ENCODE results near the gene SOWAHA.
A peak's percentile ranks its signal among the peaks of the same experiment; 100 is the strongest.

SOWAHA gene

DNA sequence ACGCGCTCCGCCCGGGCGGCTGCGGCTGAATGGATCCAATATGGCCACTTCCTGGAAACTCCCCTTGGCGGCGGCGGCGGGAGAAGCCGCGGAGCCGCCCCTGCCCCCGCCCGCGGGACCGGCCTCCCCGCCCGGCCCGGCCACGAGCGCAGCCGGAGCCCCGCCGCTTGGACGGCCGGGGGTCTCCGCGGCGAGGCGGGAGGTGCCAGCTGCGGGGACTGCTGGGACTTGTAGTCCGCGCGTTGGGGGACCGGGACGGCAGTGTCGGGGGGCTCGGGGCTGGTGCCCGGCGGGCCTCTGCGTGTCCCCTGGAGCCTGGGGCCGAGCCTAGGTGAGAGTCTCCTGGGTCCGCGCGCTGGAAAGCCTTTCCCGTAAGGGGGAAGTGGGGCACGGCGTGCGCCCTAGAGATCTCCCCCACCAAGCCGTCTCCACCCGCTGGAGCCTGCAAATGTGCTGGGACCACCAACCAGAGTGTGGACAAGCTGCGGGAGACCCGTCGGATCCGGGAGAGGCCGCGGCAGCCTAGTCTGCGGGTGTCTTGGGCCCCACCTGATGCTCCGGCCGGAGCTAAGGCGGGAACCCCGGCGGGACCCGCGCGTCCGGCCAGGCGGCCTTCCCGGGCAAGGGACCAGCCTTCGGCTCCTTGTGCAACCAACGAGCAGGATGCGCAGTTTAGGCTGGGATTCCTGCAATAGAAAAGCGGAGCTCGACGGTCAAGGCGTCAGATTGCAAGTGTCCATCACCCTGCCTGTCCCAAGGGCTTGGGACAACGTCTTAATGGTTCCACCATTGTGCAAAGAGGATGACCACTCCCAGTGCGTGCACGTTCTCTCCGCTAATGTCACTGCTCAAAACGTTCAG is 35.7 kb upstream of the SOWAHA start, which contains the start of gene SEPTIN8:
Gene SEPTIN8 (minus strand): TSS at position 31 of the 861 bp plus-strand sequence. CDS start 102 bp downstream, outside the sequence.
- DNase-seq (ENCODE audit: low read depth in 2 of 2), result peak; percentile 42 to 49
- peak within 1 kb of the TSS; percentile 64 to 92 for H3K4me3 ChIP-seq (replicated peaks in 1 of 2; ENCODE audit: low read depth in 2 of 2, low read length in 2 of 2)
- TF ChIP-seq, protein P1, sequence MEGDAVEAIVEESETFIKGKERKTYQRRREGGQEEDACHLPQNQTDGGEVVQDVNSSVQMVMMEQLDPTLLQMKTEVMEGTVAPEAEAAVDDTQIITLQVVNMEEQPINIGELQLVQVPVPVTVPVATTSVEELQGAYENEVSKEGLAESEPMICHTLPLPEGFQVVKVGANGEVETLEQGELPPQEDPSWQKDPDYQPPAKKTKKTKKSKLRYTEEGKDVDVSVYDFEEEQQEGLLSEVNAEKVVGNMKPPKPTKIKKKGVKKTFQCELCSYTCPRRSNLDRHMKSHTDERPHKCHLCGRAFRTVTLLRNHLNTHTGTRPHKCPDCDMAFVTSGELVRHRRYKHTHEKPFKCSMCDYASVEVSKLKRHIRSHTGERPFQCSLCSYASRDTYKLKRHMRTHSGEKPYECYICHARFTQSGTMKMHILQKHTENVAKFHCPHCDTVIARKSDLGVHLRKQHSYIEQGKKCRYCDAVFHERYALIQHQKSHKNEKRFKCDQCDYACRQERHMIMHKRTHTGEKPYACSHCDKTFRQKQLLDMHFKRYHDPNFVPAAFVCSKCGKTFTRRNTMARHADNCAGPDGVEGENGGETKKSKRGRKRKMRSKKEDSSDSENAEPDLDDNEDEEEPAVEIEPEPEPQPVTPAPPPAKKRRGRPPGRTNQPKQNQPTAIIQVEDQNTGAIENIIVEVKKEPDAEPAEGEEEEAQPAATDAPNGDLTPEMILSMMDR (IDR thresholded peaks at IDR 0.05; ENCODE audit: low read depth, low read length), result no peak

DNA sequence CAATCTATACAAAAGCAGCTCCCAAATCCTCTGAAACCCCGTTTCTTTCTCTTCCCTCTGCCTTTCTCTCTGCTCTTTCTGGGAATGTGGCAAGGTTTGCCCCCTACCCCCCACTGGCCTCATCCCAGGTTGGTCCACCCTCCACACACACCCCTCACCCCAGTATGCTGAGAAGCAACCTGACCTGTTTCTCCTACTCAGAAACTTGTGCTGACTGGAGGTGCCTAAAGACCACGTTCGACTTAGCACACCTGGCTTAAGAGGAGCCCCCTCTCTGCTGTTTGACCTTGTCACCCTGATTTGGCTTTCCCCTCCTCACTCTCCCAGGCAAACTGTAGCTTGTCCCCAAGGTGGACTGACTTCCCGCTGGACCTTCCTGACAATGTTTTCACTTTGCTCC is 35.0 kb upstream of the SOWAHA start:
- TF ChIP-seq, protein P1 (IDR thresholded peaks at IDR 0.05; ENCODE audit: low read depth, low read length), result no peak
- peak overlapping the region in 1 of 2 donors; percentile 64 for H3K4me3 ChIP-seq (replicated peaks in 1 of 2; ENCODE audit: low read depth in 2 of 2, low read length in 2 of 2)
- no peak for DNase-seq (ENCODE audit: low read depth in 2 of 2)

DNA sequence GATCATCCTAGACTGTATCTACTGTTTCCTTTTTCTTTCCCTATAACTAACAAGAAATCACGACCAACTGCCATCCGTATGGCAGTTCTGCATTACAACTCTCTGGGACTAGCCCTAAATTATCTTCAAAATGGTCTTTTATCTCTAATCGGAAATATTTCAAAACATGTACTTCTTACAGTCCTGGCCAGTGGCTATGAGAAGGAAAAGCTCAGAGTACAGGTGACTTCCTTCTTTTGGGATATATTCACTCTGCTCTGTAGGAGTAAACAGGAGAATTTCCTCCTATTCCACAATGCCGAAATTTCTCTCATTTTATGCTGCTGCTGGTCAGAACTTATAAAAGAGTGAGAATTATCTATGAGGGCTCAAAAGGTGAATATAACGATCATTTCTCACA is 34.2 kb upstream of the SOWAHA start:
- no peak for DNase-seq (ENCODE audit: low read depth in 2 of 2)
- no peak overlapping the region for H3K4me3 ChIP-seq (replicated peaks in 1 of 2; ENCODE audit: low read depth in 2 of 2, low read length in 2 of 2)
- TF ChIP-seq, protein P1 (IDR thresholded peaks at IDR 0.05; ENCODE audit: low read depth, low read length), result no peak

DNA sequence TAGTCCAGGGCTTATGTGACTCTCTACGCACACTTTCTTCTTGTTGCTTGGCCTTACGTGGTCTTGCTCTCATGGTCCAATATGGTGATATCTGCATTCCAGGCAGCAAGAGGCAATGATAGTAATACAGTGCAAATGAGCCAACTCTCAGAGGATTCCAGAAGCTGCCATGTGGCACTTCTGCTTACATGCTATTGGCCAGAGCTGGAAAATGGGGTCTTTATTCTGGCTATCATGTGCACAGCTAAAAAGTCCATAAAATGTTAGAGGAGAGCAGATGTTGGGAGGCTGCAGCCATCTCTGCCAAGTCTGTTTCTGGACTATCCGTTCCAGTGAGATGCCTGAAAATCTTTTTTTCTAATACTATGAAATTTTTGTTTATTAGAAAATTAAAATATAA is 33.1 kb upstream of the SOWAHA start:
- no peak overlapping the region for H3K4me3 ChIP-seq (replicated peaks in 1 of 2; ENCODE audit: low read depth in 2 of 2, low read length in 2 of 2)
- TF ChIP-seq, protein P1 (IDR thresholded peaks at IDR 0.05; ENCODE audit: low read depth, low read length), result no peak
- no peak for DNase-seq (ENCODE audit: low read depth in 2 of 2)

DNA sequence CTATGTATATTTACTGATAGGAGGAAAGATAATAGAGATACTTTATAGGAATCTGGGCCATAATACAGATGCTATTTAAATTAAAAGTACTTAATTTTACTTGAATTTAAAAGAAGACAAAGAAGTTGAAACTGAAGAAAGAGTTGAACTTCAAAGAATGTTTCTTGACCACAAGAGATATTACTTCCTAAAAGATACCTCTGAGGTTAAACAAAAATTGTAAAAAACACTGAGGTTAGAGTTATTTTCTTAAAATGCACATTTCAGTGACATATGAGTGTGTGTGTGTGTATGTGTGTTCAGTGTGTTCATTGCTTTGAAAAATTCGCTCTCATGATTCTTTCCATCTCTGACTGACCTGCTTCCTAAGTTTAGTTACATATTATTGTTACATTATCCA is 32.5 kb upstream of the SOWAHA start:
- DNase-seq (ENCODE audit: low read depth in 2 of 2), result no peak
- TF ChIP-seq, protein P1 (IDR thresholded peaks at IDR 0.05; ENCODE audit: low read depth, low read length), result no peak
- H3K4me3 ChIP-seq (replicated peaks in 1 of 2; ENCODE audit: low read depth in 2 of 2, low read length in 2 of 2), result no peak overlapping the region

DNA sequence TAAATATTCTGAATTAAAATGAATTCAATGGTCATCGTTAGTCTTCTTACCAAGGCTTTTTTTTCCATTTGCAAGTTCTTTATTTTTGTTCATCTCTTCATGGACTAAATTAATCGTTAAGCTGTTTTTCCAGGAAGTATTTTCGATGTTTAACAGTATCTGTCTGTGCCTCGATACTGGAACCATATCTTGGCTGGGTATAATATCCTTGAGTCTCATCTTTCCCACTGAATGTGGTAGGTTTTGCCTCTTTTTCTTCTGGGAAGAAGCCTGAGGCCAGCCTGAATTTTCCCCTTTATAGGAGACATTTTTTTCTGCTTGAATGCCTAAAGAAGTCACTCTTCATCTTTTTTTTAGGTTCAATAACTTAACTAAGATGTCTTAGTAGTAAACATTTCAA is 32.1 kb upstream of the SOWAHA start:
- TF ChIP-seq, protein P1 (IDR thresholded peaks at IDR 0.05; ENCODE audit: low read depth, low read length), result no peak

More for the DNA sequence above, 32.1 kb upstream of the SOWAHA start:
- no peak for DNase-seq (ENCODE audit: low read depth in 2 of 2)
- H3K4me3 ChIP-seq (replicated peaks in 1 of 2; ENCODE audit: low read depth in 2 of 2, low read length in 2 of 2), result no peak overlapping the region
